HepG2 (cell line): ENCODE results near the gene HAX1. TPM values are rescaled to one million over a fixed set of nuclear protein-coding genes. Genes with fewer than 3 reads are reported as not detected.

Experiments
- ATAC-seq: fragments of 200-7000 bp; cut with Tn5 transposase; 3 replicates; pipeline ENCODE4 v1.9.1; 2020; ENCODE audit warnings: mild to moderate bottlenecking, moderate library complexity
- BruUV-seq: library from RNA; stranded (reverse); fragments of 400-500 nt; replicated peaks from 2 replicates; lab custom pipeline; 2021; lab: Mats Ljungman, UMichigan
- CTCF ChIA-PET: fragments of 300-600 bp; formaldehyde crosslinking; extraction: SDS; loops from one replicate; lab custom pipeline; 2021; ENCODE audit warnings: low total read pairs, inconsistent platforms, low intra/inter-chr PET ratio; lab: Yijun Ruan, JAX
- POLR2A ChIA-PET: fragments of 350-600 bp; sonication (Branson Sonifier 250); formaldehyde crosslinking; loops from one replicate; lab custom pipeline; 2020; ENCODE audit warnings: antibody characterized with exemption, inconsistent platforms; lab: Yijun Ruan, JAX
- DNase-seq: peaks from one replicate; pipeline ENCODE4 v3.0.0-alpha.2; 2015; ENCODE audit warnings: low spot score
- FAIRE-seq: peaks from 3 replicates; lab custom pipeline; 2011; peaks lifted over from hg19 to GRCh38; lab: Jason Lieb, UNC
- H2AFZ ChIP-seq: one replicate; pipeline ENCODE4 v1.6.1; 2011; ENCODE audit warnings: low read length, inconsistent platforms
- H3K27ac ChIP-seq: fragments of 300-600 bp; 3 replicates; pipeline ENCODE4 v1.8.0; 2011; ENCODE audit warnings: mixed run types, mild to moderate bottlenecking, mixed read lengths, low read length, inconsistent platforms; ENCODE audit not compliant: insufficient read depth; ENCODE audit errors: extremely low read length
- H3K27me3 ChIP-seq, 2 experiments: fragments of 200-600 bp in 1 of 2; 2 replicates in 1 of 2; 3 replicates in 1 of 2; pipeline versions ENCODE4 v1.6.0 to v1.8.0; 2011; ENCODE audit warnings: low read length in 2 of 2, mild to moderate bottlenecking in 2 of 2, moderate library complexity in 2 of 2, inconsistent platforms in 1 of 2; ENCODE audit not compliant: insufficient read depth in 2 of 2, control insufficient read depth in 1 of 2
- H3K36me3 ChIP-seq, 2 experiments: fragments of 200-600 bp in 1 of 2; replicated peaks in 1 of 2; 2 replicates in 1 of 2; 3 replicates in 1 of 2; pipeline versions ENCODE4 v1.5.1 to v1.8.0; 2011; ENCODE audit warnings: low read length in 2 of 2, inconsistent platforms in 1 of 2; ENCODE audit not compliant: insufficient read depth in 2 of 2, control insufficient read depth in 1 of 2
- H3K4me1 ChIP-seq: 2 replicates; pipeline ENCODE4 v1.5.1; 2012; ENCODE audit warnings: low read length, inconsistent platforms; ENCODE audit not compliant: insufficient read depth
- H3K4me2 ChIP-seq: 2 replicates; pipeline ENCODE4 v1.6.0; 2011; ENCODE audit warnings: low read depth, low read length, inconsistent platforms
- H3K4me3 ChIP-seq, 3 experiments: fragments of 200-600 bp in 1 of 3; sonication (generic), shearing (Covaris generic) in 1 of 3; replicated peaks in 1 of 3; 2 replicates each; pipeline ENCODE4 v1.5.1; 2011 to 2016; ENCODE audit warnings: low read length in 3 of 3, inconsistent platforms in 2 of 3, low read depth in 2 of 3, mild to moderate bottlenecking in 2 of 3, control low read depth in 1 of 3, mixed read lengths in 1 of 3; ENCODE audit not compliant: insufficient read depth in 1 of 3
- H3K79me2 ChIP-seq: one replicate; pipeline ENCODE4 v1.6.1; 2011; ENCODE audit warnings: low read length, inconsistent platforms; ENCODE audit not compliant: insufficient read depth
- H3K9ac ChIP-seq: 2 replicates; pipeline ENCODE4 v1.6.0; 2011; ENCODE audit warnings: mild to moderate bottlenecking, low read depth, low read length, inconsistent platforms; ENCODE audit not compliant: insufficient read depth
- H3K9me3 ChIP-seq: 2 replicates; pipeline ENCODE4 v1.5.1; 2012; ENCODE audit warnings: mild to moderate bottlenecking, low read length
- H4K20me1 ChIP-seq: 2 replicates; pipeline ENCODE4 v1.6.0; 2011; ENCODE audit warnings: inconsistent platforms, mild to moderate bottlenecking, low read length, moderate library complexity; ENCODE audit not compliant: insufficient read depth
- KDM3A ChIP-seq: IDR thresholded peaks from 2 replicates; pipeline ENCODE4 v1.6.1; 2018; ENCODE audit warnings: low read depth, missing compliant biosample characterization
- KDM4B ChIP-seq: sonication (generic); formaldehyde crosslinking; IDR thresholded peaks from 2 replicates; pipeline ENCODE4 v1.4.0; 2020; ENCODE audit warnings: missing genetic modification reagents
- MED8 ChIP-seq: sonication (generic); formaldehyde crosslinking; IDR thresholded peaks from 2 replicates; pipeline ENCODE4 v1.8.1; 2023; ENCODE audit warnings: mild to moderate bottlenecking, missing genetic modification reagents; ENCODE audit not compliant: insufficient replicate concordance
- NRL ChIP-seq: sonication (generic); formaldehyde crosslinking; IDR thresholded peaks from 2 replicates; pipeline ENCODE4 v1.5.0; 2020; ENCODE audit warnings: missing genetic modification reagents, mild to moderate bottlenecking, moderate library complexity, borderline replicate concordance
- PREB ChIP-seq: sonication (generic); formaldehyde crosslinking; IDR thresholded peaks from 2 replicates; pipeline ENCODE4 v1.4.0; 2020; ENCODE audit warnings: missing genetic modification reagents
- RAD21 ChIP-seq: fragments of 450-650 bp; formaldehyde crosslinking; IDR thresholded peaks from 2 replicates; pipeline ENCODE4 v1.5.0; 2020; ENCODE audit warnings: mild to moderate bottlenecking
- SNRNP70 ChIP-seq: fragments of 200-400 bp; formaldehyde crosslinking; IDR thresholded peaks from 2 replicates; pipeline ENCODE4 v1.6.1; 2017; ENCODE audit warnings: mild to moderate bottlenecking, low read depth, low read length, moderate library complexity
- STAG1 ChIP-seq: sonication (generic); formaldehyde crosslinking; IDR thresholded peaks from 2 replicates; pipeline ENCODE4 v1.4.0; 2020; ENCODE audit warnings: missing genetic modification reagents
- ZNF263 ChIP-seq: sonication (generic); formaldehyde crosslinking; IDR thresholded peaks from 2 replicates; pipeline ENCODE4 v1.4.0; 2020; ENCODE audit warnings: missing genetic modification reagents
- ZNF451 ChIP-seq: sonication (generic); formaldehyde crosslinking; IDR thresholded peaks from 2 replicates; pipeline ENCODE4 v1.5.0; 2020; ENCODE audit warnings: mild to moderate bottlenecking, missing genetic modification reagents
- ZNF460 ChIP-seq: sonication (generic); formaldehyde crosslinking; IDR thresholded peaks from 2 replicates; pipeline ENCODE4 v1.5.1; 2020; ENCODE audit warnings: missing genetic modification reagents, mild to moderate bottlenecking, borderline replicate concordance
- ZSCAN12 ChIP-seq: sonication (generic); formaldehyde crosslinking; IDR thresholded peaks from 2 replicates; pipeline ENCODE4 v1.9.0; 2021; ENCODE audit warnings: mild to moderate bottlenecking, missing genetic modification reagents
- WGBS: methylation state at CpG from one replicate; pipeline ENCODE4 v1.1.6; 2017; ENCODE audit warnings: low lambda C conversion rate; 5-methylcytosine and 5-hydroxymethylcytosine counted together
- in situ Hi-C: cut with HindIII; loops from 2 replicates; pipeline ENCODE4 v1.10.0; 2017; ENCODE audit warnings: low pct_unique_long_range_greater_than_20kb; ENCODE audit not compliant: extremely low pct_ligation_motif_present
- intact Hi-C: fragments of 100-400 bp; cut with micrococcal nuclease; formaldehyde crosslinking; loops from one replicate; pipeline ENCODE4 v1.10.0; 2022; ENCODE audit not compliant: unreplicated experiment
- polyA plus RNA-seq, 8 experiments: library from polyadenylated mRNA; depleted of rRNA in 3 of 8; stranded (reverse) in 7 of 8; unstranded in 1 of 8; fragments of >200 nt; fragmentation: Illumina TruSeq in 4 of 8; extraction: Trizol in 4 of 8; gene quantifications; 2 replicates each; pipeline versions ENCODE4 v1.2.1 to v1.2.3, GENCODE V29; 2011 to 2016; ENCODE audit warnings: low read depth in 4 of 8, missing spikeins in 1 of 8, mixed read lengths in 1 of 8; ENCODE audit not compliant: insufficient read depth in 1 of 8
- total RNA-seq, 5 experiments: library from RNA; depleted of rRNA; stranded (reverse); fragments of >200 nt; fragmentation: Illumina TruSeq; extraction: Trizol; gene quantifications; 2 replicates each; pipeline ENCODE4 v1.2.3, GENCODE V29; 2016; ENCODE audit warnings: low read depth in 1 of 5
- TF ChIP-seq, protein P1 (sequence below): sonication (generic); formaldehyde crosslinking; IDR thresholded peaks from 2 replicates; pipeline ENCODE4 v1.5.0; 2020; ENCODE audit warnings: mild to moderate bottlenecking, missing genetic modification reagents

HAX1 gene
- total and polyA plus RNA-seq, 2 of the 13 experiments (the other 11 are each of a cell fraction or from before 2014, with no cell fraction given): 89.2 to 128 TPM

- Histone ChIP-seq H3K4me2 (peak overlapping the region; percentile 89), H3K36me3 (peaks cover 7 to 28% of the 10 kb centered on the region in 2 experiments; a peak in 4 of 5 replicates), H2AFZ (no peak overlapping the region), H4K20me1 (no peaks in the 10 kb centered on the region), H3K4me3 (peak overlapping the region; percentile 86 to 97 (median 90)), H3K79me2 (peaks cover 11% of the 10 kb centered on the region), H3K4me1 (peaks cover 12% of the 10 kb centered on the region), H3K9me3 (no peaks in the 10 kb centered on the region), H3K27ac (peak overlapping the region; percentile 69), H3K9ac (peak overlapping the region; percentile 90), H3K27me3 (no peaks in the 10 kb centered on the region; a peak in 1 of 5 replicates)
- 60% methylated on average over 13 of the region's 13 CpGs for WGBS
- no peak for FAIRE-seq
- DNase-seq: no peak
- CTCF ChIA-PET: interaction anchor here (0.8 to 3.2 kb wide), 5 partner anchors 62 to 90 kb away, joined by 3 to 43 read pairs (median 3); no protein-coding TSS in a partner anchor
- TF ChIP-seq SNRNP70 (no peak), PREB (CRISPR knock-in tag) (no peak), NRL (CRISPR knock-in tag) (0 out of 2 replicates have a peak, but pooled peaks have one; percentile 1)
- intact Hi-C loops: loop anchor here (1.0 to 5.0 kb wide), 3 partner anchors 62 to 326 kb away; partner anchors contain the start of gene DENND4B
- BruUV-seq: TSS peak; percentile 57
- POLR2A ChIA-PET: interaction anchor here (0.7 to 1.3 kb wide), 3 partner anchors 53 to 74 kb away, joined by 3 to 5 read pairs (median 4); partner anchors contain the start of gene UBAP2L
- ATAC-seq: no peak; the same call in 2 of the 3 replicates
- in situ Hi-C loops: loop anchor here (5.0 kb wide), 2 partner anchors 74 to 91 kb away; no protein-coding TSS in a partner anchor
Observed at GRCh38 chr1:154272999-154273563, 652 bp downstream of the HAX1 start.

- CTCF ChIA-PET: interaction anchor here (0.9 kb wide), 1 partner anchor 58 kb away, joined by 6 read pairs; no protein-coding TSS in a partner anchor
- no peak overlapping the region for H3K27ac ChIP-seq
- WGBS: 80% methylated on average over 7 of the region's 7 CpGs
- no peaks in the 10 kb centered on the region for H4K20me1 ChIP-seq
- POLR2A ChIA-PET: interaction anchor here (2.1 kb wide), 1 partner anchor 58 kb away, joined by 5 read pairs; no protein-coding TSS in a partner anchor
- no peak for FAIRE-seq
- in situ Hi-C loops: no loop called here
- no peak for ATAC-seq
- peaks cover 24% of the 10 kb centered on the region for H3K4me1 ChIP-seq
- no peaks in the 10 kb centered on the region; a peak in 1 of 5 replicates for H3K27me3 ChIP-seq
- H3K36me3 ChIP-seq: peaks cover 0 to 9% of the 10 kb centered on the region in 2 experiments; a peak in 3 of 5 replicates
- no peak overlapping the region for H3K9ac ChIP-seq
- H2AFZ ChIP-seq: no peak overlapping the region
- peaks cover 11% of the 10 kb centered on the region for H3K79me2 ChIP-seq
- intact Hi-C loops: loop anchor here (1.0 kb wide), 1 partner anchor 58 kb away; no protein-coding TSS in a partner anchor
- no peak overlapping the region for H3K4me3 ChIP-seq
- no peak overlapping the region for H3K4me2 ChIP-seq
- no TSS peak for BruUV-seq
- no peak for DNase-seq
- no peaks in the 10 kb centered on the region for H3K9me3 ChIP-seq
- no peak for TF ChIP-seq KDM3A (CRISPR knock-in tag)
- TF ChIP-seq STAG1 (CRISPR knock-in tag): peak; percentile 71
- TF ChIP-seq ZNF263 (CRISPR knock-in tag): peak; percentile 81
- TF ChIP-seq MED8 (CRISPR knock-in tag): no peak
- peak; percentile 29; the same call in 1 of the 2 replicates for TF ChIP-seq RAD21 (CRISPR knock-in tag)
- TF ChIP-seq KDM4B (CRISPR knock-in tag): no peak
- TF ChIP-seq, protein P1, sequence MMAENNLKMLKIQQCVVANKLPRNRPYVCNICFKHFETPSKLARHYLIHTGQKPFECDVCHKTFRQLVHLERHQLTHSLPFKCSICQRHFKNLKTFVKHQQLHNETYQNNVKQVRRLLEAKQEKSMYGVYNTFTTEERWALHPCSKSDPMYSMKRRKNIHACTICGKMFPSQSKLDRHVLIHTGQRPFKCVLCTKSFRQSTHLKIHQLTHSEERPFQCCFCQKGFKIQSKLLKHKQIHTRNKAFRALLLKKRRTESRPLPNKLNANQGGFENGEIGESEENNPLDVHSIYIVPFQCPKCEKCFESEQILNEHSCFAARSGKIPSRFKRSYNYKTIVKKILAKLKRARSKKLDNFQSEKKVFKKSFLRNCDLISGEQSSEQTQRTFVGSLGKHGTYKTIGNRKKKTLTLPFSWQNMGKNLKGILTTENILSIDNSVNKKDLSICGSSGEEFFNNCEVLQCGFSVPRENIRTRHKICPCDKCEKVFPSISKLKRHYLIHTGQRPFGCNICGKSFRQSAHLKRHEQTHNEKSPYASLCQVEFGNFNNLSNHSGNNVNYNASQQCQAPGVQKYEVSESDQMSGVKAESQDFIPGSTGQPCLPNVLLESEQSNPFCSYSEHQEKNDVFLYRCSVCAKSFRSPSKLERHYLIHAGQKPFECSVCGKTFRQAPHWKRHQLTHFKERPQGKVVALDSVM (CRISPR knock-in tag): peak; percentile 93
- TF ChIP-seq ZNF451 (CRISPR knock-in tag): no peak
- no peak for TF ChIP-seq ZSCAN12 (CRISPR knock-in tag)
- peak; percentile 66 for TF ChIP-seq ZNF460
Observed at GRCh38 chr1:154276797-154277196, 4.4 kb downstream of the HAX1 start.
